HEK293 (cell line): ENCODE results near the gene KLHDC4.

Experiments
- CTCF ChIP-seq: fragments of 450-650 bp; formaldehyde crosslinking; IDR thresholded peaks from 2 replicates; pipeline ENCODE4 v1.5.1; 2016; ENCODE audit warnings: missing biosample characterization, missing genetic modification characterization
- KLF10 ChIP-seq: fragments of 450-650 bp; IDR thresholded peaks from 2 replicates; pipeline ENCODE4 v1.5.1; 2018; ENCODE audit warnings: missing biosample characterization, mild to moderate bottlenecking, missing genetic modification characterization
- OSR2 ChIP-seq: fragments of 450-650 bp; formaldehyde crosslinking; IDR thresholded peaks from 2 replicates; pipeline ENCODE4 v1.5.1; 2016; ENCODE audit warnings: missing biosample characterization, missing genetic modification characterization
- PRDM10 ChIP-seq: fragments of 450-650 bp; formaldehyde crosslinking; IDR thresholded peaks from 2 replicates; pipeline ENCODE4 v1.5.1; 2016; ENCODE audit warnings: missing biosample characterization, missing genetic modification characterization
- REST ChIP-seq: fragments of 450-650 bp; formaldehyde crosslinking; IDR thresholded peaks from 2 replicates; pipeline ENCODE4 v1.5.1; 2016; ENCODE audit warnings: missing biosample characterization, missing genetic modification characterization
- TCF7L2 ChIP-seq: IDR thresholded peaks from 2 replicates; pipeline ENCODE4 v1.6.1; 2011; ENCODE audit warnings: low read depth, mild to moderate bottlenecking, inconsistent platforms, low read length, moderate library complexity, borderline replicate concordance
- TSHZ1 ChIP-seq: fragments of 450-650 bp; formaldehyde crosslinking; IDR thresholded peaks from 2 replicates; pipeline ENCODE4 v1.5.1; 2016; ENCODE audit warnings: missing biosample characterization, missing genetic modification characterization, borderline replicate concordance
- YY1 ChIP-seq: fragments of 450-650 bp; formaldehyde crosslinking; IDR thresholded peaks from 2 replicates; pipeline ENCODE4 v1.5.1; 2018; ENCODE audit warnings: missing biosample characterization, missing genetic modification characterization
- ZBTB1 ChIP-seq: fragments of 450-650 bp; formaldehyde crosslinking; IDR thresholded peaks from 2 replicates; pipeline ENCODE4 v1.5.1; 2016; ENCODE audit warnings: missing biosample characterization, missing genetic modification characterization
- ZNF16 ChIP-seq: fragments of 450-650 bp; formaldehyde crosslinking; IDR thresholded peaks from 2 replicates; pipeline ENCODE4 v1.5.1; 2016; ENCODE audit warnings: low read depth, missing biosample characterization, missing genetic modification characterization
- ZSCAN30 ChIP-seq: fragments of 450-650 bp; IDR thresholded peaks from 2 replicates; pipeline ENCODE4 v1.5.1; 2018; ENCODE audit warnings: missing biosample characterization, mild to moderate bottlenecking, missing genetic modification characterization, moderate library complexity

GRCh38 chr16:87658564-87659225 lies 107.1 kb downstream of the KLHDC4 start:
- TF ChIP-seq ZBTB1 (tag by site-specific recombination) (no peak), CTCF (no peak), PRDM10 (tag by site-specific recombination) (no peak), REST (tag by site-specific recombination) (no peak), TSHZ1 (tag by site-specific recombination) (no peak), ZSCAN30 (tag by site-specific recombination) (no peak), OSR2 (tag by site-specific recombination) (no peak), ZNF16 (tag by site-specific recombination) (no peak), YY1 (tag by site-specific recombination) (no peak), TCF7L2 (no peak), KLF10 (no peak)
